Keratinocyte (primary cell): ENCODE data around the gene ZNF644.

ENCODE experiments used
- CTCF ChIP-seq, 3 experiments: IDR thresholded peaks in 1 of 3; conservative IDR thresholded peaks in 1 of 3; optimal IDR thresholded peaks in 1 of 3; 2 replicates in 2 of 3; 3 replicates in 1 of 3; pipeline versions ENCODE3 to v1.5.1; 2011; ENCODE audit warnings: low read length in 3 of 3, mild to moderate bottlenecking in 3 of 3, moderate library complexity in 2 of 3, control low read depth in 1 of 3, inconsistent platforms in 1 of 3; ENCODE audit not compliant: insufficient read depth in 2 of 3; ENCODE audit errors: extremely low read depth in 1 of 3
- EZH2 ChIP-seq: IDR thresholded peaks from one replicate; pipeline ENCODE4 v1.6.1; 2012; ENCODE audit warnings: inconsistent platforms, mild to moderate bottlenecking, low read length, moderate library complexity

- no peak for TF ChIP-seq CTCF (optimal IDR thresholded peaks at IDR 0.05 in 1 of 3, IDR thresholded peaks at IDR 0.05 in 1 of 3, conservative IDR thresholded peaks at IDR 0.05 in 1 of 3; ENCODE audit: extremely low read depth in 1 of 3, insufficient read depth in 2 of 3, low read length in 3 of 3)
- TF ChIP-seq EZH2: no peak
Measured at GRCh38 chr1:91011726-91012125, 10.1 kb downstream of the ZNF644 start.
